ENCODE results near the gene ROR1. TPM values are rescaled to one million over a fixed set of nuclear protein-coding genes. Genes with fewer than 3 reads are reported as not detected.

ROR1 gene
- total and polyA plus RNA-seq, 7 experiments from 2014 or later = 0.07 to 0.22 (median 0.16) TPM; not detected in 4

DNA sequence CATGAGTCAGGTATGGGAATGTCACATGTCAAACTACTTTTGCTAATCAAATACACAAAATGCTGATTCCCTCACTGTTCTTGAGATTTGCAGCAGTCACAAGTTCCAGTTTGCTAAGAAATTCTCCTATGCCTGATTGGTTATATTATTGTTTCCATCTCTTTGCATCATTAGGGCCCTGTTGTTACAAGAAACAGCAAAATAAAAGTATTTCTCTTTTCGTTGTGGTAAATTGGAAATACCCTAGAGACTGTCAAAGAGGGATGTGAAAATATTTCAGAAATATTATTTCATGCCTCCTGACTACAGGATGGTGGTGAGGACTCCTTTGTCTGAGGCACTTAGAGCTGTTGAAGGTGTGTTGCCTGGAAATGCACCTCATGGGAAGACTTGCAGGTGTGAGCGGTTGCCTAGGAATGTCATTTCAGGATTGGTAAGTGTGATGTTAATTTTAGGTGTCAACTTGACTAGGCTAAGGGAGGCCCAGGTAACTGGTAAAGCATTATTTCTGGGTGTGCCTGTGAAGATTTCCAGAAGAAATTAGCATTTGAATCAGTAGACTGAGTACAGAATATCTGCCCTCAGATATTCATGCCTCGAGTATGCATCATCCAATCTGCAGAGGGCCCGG lies 117.4 kb downstream of the ROR1 start:
- H3K4me3 ChIP-seq (ENCODE audit: low read length) = no peak overlapping the region
- DNase-seq (no peak), ATAC-seq (no peak)
- Mint-ChIP-seq H3K4me3 (no peak overlapping the region), H3K27ac (no peak overlapping the region), H3K36me3 (no peaks in the 10 kb centered on the region), H3K9me3 (peaks cover 0 to 6% (median 0%) of the 10 kb centered on the region in 11 donors), H3K27me3 (peaks cover 0 to 26% (median 10%) of the 10 kb centered on the region in 5 donors), H3K4me1 (peaks cover 0 to 6% (median 0%) of the 10 kb centered on the region in 7 donors)
- no peaks in the 10 kb centered on the region for H3K27me3 ChIP-seq (ENCODE audit: control insufficient read depth in 2 of 2, insufficient read depth in 2 of 2, low read length in 2 of 2)
- intact Hi-C loops (cut with micrococcal nuclease) = no loop called here
- H3K36me3 ChIP-seq (ENCODE audit: control insufficient read depth in 2 of 3, insufficient read depth in 3 of 3, low read length in 3 of 3) = no peaks in the 10 kb centered on the region
- ChIA-PET CTCF (no interaction called here), POLR2A (no interaction called here)
- H3K4me1 ChIP-seq (ENCODE audit: control insufficient read depth in 2 of 2, insufficient read depth in 2 of 2, low read length in 2 of 2) = no peaks in the 10 kb centered on the region
- H3K9me3 ChIP-seq (ENCODE audit: control insufficient read depth in 2 of 3, low read length in 3 of 3) = no peaks in the 10 kb centered on the region
- no peak overlapping the region for H3K27ac ChIP-seq (ENCODE audit: low read depth, low read length)

DNA sequence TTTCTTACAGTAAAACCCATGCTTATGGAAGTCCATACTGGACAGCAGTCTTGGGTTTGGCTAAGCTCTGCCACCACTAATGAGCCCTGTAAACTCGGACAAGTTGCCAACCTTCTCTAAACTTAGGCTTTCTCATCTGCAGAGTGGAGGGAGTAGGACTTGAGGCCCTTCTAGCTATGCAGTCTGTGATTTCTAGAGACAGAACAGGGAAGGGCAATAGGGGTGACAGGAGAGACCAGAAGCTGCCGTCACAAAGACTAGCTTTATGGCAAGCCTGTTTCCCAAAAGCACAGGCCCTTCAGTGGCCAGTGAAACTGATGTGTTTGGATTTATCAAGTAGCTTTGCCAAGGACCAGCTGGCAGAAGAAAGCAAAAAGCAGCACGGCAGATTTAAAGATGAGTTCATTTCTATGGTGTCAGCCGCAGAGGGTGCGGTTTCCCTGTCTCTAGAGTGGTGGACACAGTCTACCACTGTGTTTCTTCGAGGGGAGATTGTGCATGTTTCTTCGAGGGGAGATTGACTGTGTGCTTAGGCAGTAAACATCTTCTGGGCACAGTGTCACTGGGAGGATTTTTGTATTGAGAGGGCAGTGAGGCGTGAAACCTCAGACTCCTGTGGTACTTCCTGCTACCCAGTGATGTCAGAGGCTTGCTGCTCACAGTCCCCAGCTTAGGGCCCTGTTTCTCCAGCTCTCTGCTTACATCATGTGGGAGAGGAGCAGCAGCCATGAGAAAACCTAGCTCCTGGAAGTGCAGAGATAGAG lies 119.0 kb downstream of the ROR1 start:
- Histone ChIP-seq H3K27me3 (ENCODE audit: control insufficient read depth in 2 of 2, insufficient read depth in 2 of 2, low read length in 2 of 2) (no peaks in the 10 kb centered on the region), H3K4me3 (ENCODE audit: low read length) (no peak overlapping the region), H3K27ac (ENCODE audit: low read depth, low read length) (no peak overlapping the region), H3K9me3 (ENCODE audit: control insufficient read depth in 2 of 3, low read length in 3 of 3) (no peaks in the 10 kb centered on the region), H3K4me1 (ENCODE audit: control insufficient read depth in 2 of 2, insufficient read depth in 2 of 2, low read length in 2 of 2) (no peaks in the 10 kb centered on the region), H3K36me3 (ENCODE audit: control insufficient read depth in 2 of 3, insufficient read depth in 3 of 3, low read length in 3 of 3) (no peaks in the 10 kb centered on the region)
- peaks cover 0 to 9% (median 0%) of the 10 kb centered on the region in 11 donors for H3K9me3 Mint-ChIP-seq
- H3K4me3 Mint-ChIP-seq = no peak overlapping the region
- CTCF ChIA-PET = interaction anchor here (0.6 kb wide), 1 partner anchor 243 kb away, joined by 3 read pairs; no protein-coding TSS in a partner anchor
- ATAC-seq = peak; percentile 77
- DNase-seq = no peak
- peaks cover 0 to 34% (median 10%) of the 10 kb centered on the region in 5 donors for H3K27me3 Mint-ChIP-seq
- POLR2A ChIA-PET = no interaction called here
- peaks cover 0 to 6% (median 0%) of the 10 kb centered on the region in 7 donors for H3K4me1 Mint-ChIP-seq
- intact Hi-C loops (cut with micrococcal nuclease) = no loop called here
- H3K27ac Mint-ChIP-seq = no peak overlapping the region
- H3K36me3 Mint-ChIP-seq = no peaks in the 10 kb centered on the region

DNA sequence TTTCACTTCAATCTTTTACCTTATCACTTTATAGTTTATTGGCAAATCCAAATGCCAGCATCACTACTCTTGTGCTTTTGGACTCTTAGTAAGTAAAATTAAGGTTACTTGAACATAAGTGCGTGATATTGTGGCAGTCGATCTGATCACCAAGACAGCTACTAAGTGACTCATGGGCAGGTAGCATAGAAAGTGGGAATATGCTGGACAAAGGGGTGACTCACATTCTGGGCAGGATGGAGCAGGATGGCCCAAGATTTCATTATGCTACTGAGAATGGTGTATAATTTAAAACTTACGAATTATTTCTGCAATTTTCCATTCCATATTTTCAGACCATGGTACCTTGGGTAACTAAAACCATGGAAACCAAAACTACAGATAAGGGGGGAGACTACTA lies 120.2 kb downstream of the ROR1 start:
- ChIA-PET CTCF (no interaction called here), POLR2A (no interaction called here)
- H3K4me1 Mint-ChIP-seq = peaks cover 0 to 6% (median 0%) of the 10 kb centered on the region in 7 donors
- Histone ChIP-seq H3K4me3 (ENCODE audit: low read length) (no peak overlapping the region), H3K4me1 (ENCODE audit: control insufficient read depth in 2 of 2, insufficient read depth in 2 of 2, low read length in 2 of 2) (no peaks in the 10 kb centered on the region), H3K36me3 (ENCODE audit: control insufficient read depth in 2 of 3, insufficient read depth in 3 of 3, low read length in 3 of 3) (no peaks in the 10 kb centered on the region), H3K9me3 (ENCODE audit: control insufficient read depth in 2 of 3, low read length in 3 of 3) (no peaks in the 10 kb centered on the region), H3K27ac (ENCODE audit: low read depth, low read length) (no peak overlapping the region), H3K27me3 (ENCODE audit: control insufficient read depth in 2 of 2, insufficient read depth in 2 of 2, low read length in 2 of 2) (no peaks in the 10 kb centered on the region)
- no peak overlapping the region for H3K4me3 Mint-ChIP-seq
- peaks cover 0 to 11% (median 0%) of the 10 kb centered on the region in 11 donors for H3K9me3 Mint-ChIP-seq
- intact Hi-C loops (cut with micrococcal nuclease) = no loop called here
- DNase-seq = no peak
- no peak overlapping the region for H3K27ac Mint-ChIP-seq
- peaks cover 4 to 38% (median 18%) of the 10 kb centered on the region in 5 donors for H3K27me3 Mint-ChIP-seq
- no peak for ATAC-seq
- H3K36me3 Mint-ChIP-seq = no peaks in the 10 kb centered on the region

DNA sequence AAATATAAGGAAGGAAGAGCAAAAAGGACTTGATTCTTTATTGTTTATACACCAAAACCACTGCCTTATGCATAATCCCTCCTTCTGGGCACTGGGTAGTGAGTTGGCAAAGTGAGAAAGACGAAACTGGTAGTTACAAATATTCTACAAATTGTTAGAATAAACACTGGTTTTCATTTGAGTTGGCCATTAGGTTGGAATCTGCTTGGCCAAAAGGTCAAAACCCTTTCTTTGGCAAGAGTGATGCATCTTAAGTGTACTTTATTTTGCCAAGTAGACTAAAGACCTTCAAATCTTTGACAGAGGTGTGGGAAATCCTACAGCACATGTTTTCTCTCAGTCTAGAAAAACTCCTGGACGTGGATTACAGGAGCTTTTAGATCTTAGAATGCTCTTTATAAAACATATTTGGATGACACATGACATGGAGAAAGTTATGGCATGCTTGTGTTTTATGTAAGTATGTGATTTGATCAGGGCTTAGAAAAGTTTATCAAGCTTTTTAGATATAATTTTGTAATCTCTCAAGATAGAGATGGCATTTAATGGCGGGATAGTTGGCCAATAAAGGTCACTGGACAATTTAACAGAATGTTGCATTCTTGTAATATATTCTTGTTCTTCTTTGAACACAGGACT lies 120.9 kb downstream of the ROR1 start:
- no peak overlapping the region for H3K27ac ChIP-seq (ENCODE audit: low read depth, low read length)
- no peaks in the 10 kb centered on the region for H3K36me3 Mint-ChIP-seq
- no peak overlapping the region for H3K4me3 ChIP-seq (ENCODE audit: low read length)
- no peak overlapping the region for H3K4me3 Mint-ChIP-seq
- H3K9me3 Mint-ChIP-seq = peaks cover 0 to 11% (median 0%) of the 10 kb centered on the region in 11 donors
- H3K4me1 Mint-ChIP-seq = peaks cover 0 to 6% (median 0%) of the 10 kb centered on the region in 7 donors
- no peaks in the 10 kb centered on the region for H3K4me1 ChIP-seq (ENCODE audit: control insufficient read depth in 2 of 2, insufficient read depth in 2 of 2, low read length in 2 of 2)
- intact Hi-C loops (cut with micrococcal nuclease) = no loop called here
- H3K27me3 ChIP-seq (ENCODE audit: control insufficient read depth in 2 of 2, insufficient read depth in 2 of 2, low read length in 2 of 2) = no peaks in the 10 kb centered on the region
- ATAC-seq (no peak), DNase-seq (no peak)
- CTCF ChIA-PET = no interaction called here
- no peaks in the 10 kb centered on the region for H3K9me3 ChIP-seq (ENCODE audit: control insufficient read depth in 2 of 3, low read length in 3 of 3)
- H3K27ac Mint-ChIP-seq = no peak overlapping the region
- POLR2A ChIA-PET = no interaction called here
- no peaks in the 10 kb centered on the region for H3K36me3 ChIP-seq (ENCODE audit: control insufficient read depth in 2 of 3, insufficient read depth in 3 of 3, low read length in 3 of 3)
- peaks cover 10 to 36% (median 18%) of the 10 kb centered on the region in 5 donors for H3K27me3 Mint-ChIP-seq

DNA sequence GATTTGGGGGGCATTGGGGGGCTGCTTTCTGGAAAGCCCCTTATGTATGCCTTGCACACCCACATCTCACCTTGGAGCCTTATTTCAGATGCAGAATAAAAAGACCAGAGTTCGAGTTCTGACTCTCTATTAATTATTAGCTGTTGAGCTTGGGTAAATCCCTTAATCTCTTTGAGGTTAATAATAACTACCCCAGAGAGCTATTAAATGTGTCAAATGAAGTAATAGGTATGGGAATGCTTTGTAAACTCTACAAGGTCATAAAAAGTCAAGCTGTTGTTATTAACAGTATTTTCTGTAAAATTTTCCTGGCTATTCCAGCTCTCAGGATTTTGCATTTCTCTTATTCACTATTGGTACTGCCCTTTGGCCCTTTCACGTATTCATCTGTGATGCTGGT lies 122.9 kb downstream of the ROR1 start:
- DNase-seq = no peak
- Histone ChIP-seq H3K36me3 (ENCODE audit: control insufficient read depth in 2 of 3, insufficient read depth in 3 of 3, low read length in 3 of 3) (no peaks in the 10 kb centered on the region), H3K4me3 (ENCODE audit: low read length) (no peak overlapping the region), H3K27ac (ENCODE audit: low read depth, low read length) (no peak overlapping the region), H3K27me3 (ENCODE audit: control insufficient read depth in 2 of 2, insufficient read depth in 2 of 2, low read length in 2 of 2) (no peaks in the 10 kb centered on the region), H3K4me1 (ENCODE audit: control insufficient read depth in 2 of 2, insufficient read depth in 2 of 2, low read length in 2 of 2) (no peaks in the 10 kb centered on the region), H3K9me3 (ENCODE audit: control insufficient read depth in 2 of 3, low read length in 3 of 3) (no peaks in the 10 kb centered on the region)
- ChIA-PET CTCF (no interaction called here), POLR2A (no interaction called here)
- Mint-ChIP-seq H3K27ac (no peak overlapping the region), H3K27me3 (peaks cover 10 to 36% (median 17%) of the 10 kb centered on the region in 5 donors), H3K4me3 (no peak overlapping the region), H3K9me3 (peaks cover 0 to 11% (median 0%) of the 10 kb centered on the region in 11 donors), H3K4me1 (peaks cover 0 to 6% (median 0%) of the 10 kb centered on the region in 7 donors), H3K36me3 (no peaks in the 10 kb centered on the region)
- intact Hi-C loops (cut with micrococcal nuclease) = no loop called here
- ATAC-seq = no peak

DNA sequence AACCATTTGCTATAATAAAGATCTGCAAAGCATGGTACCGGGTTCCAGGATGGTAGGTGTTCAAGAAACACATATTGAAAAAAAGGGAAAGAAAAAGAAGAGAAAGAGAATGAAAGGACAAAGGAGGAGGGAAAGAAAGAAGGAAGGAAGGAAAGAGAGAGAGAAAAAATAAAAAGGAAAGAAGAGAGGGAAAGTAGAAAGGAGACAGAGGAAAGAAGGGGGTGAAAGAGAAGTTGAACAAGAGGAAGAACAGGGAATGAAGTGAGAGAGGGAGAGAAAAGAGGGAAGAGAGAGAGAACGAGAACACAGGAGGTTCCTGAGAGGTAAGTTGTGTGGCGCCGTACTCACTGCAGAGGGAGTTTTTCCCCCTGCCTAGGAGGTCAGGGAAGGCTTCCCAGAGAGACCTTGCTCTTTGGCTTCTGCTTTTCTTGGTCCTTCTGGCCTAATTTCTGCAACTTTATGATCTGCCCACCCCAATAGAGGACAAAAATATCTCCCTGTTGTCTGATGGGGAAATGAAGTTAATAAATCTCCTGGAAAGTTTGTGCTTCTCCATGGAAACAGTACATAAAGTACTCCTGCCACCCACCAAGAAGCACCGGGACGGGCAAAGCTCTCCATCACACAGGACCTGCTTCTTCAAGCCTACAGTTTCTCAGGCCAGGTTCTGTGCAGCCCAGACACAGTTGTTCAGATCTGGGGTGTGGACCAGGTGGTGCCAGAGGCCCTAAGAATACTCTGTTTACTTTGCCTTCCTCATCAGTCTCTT lies 124.8 kb downstream of the ROR1 start:
- no peaks in the 10 kb centered on the region for H3K36me3 Mint-ChIP-seq
- DNase-seq (no peak), ATAC-seq (no peak)
- peaks cover 10 to 27% (median 14%) of the 10 kb centered on the region in 5 donors for H3K27me3 Mint-ChIP-seq
- no peaks in the 10 kb centered on the region for H3K36me3 ChIP-seq (ENCODE audit: control insufficient read depth in 2 of 3, insufficient read depth in 3 of 3, low read length in 3 of 3)
- ChIA-PET CTCF (no interaction called here), POLR2A (no interaction called here)
- no peaks in the 10 kb centered on the region for H3K4me1 Mint-ChIP-seq
- H3K27me3 ChIP-seq (ENCODE audit: control insufficient read depth in 2 of 2, insufficient read depth in 2 of 2, low read length in 2 of 2) = no peaks in the 10 kb centered on the region
- no peak overlapping the region for H3K4me3 ChIP-seq (ENCODE audit: low read length)
- H3K27ac Mint-ChIP-seq = peak overlapping the region in 1 of 9 donors; percentile 26
- H3K9me3 Mint-ChIP-seq = peaks cover 0 to 11% (median 0%) of the 10 kb centered on the region in 11 donors
- H3K4me1 ChIP-seq (ENCODE audit: control insufficient read depth in 2 of 2, insufficient read depth in 2 of 2, low read length in 2 of 2) = no peaks in the 10 kb centered on the region
- intact Hi-C loops (cut with micrococcal nuclease) = no loop called here
- H3K9me3 ChIP-seq (ENCODE audit: control insufficient read depth in 2 of 3, low read length in 3 of 3) = no peaks in the 10 kb centered on the region
- no peak overlapping the region for H3K27ac ChIP-seq (ENCODE audit: low read depth, low read length)
- H3K4me3 Mint-ChIP-seq = no peak overlapping the region
